Measurements from ENCODE around the gene THRB. TPM values are rescaled to one million over a fixed set of nuclear protein-coding genes. Genes with fewer than 3 reads are reported as not detected.

The THRB gene
- polyA plus RNA-seq, 1 of the 3 experiments (the other 2 are of a cell fraction): 0.02 TPM

DNA sequence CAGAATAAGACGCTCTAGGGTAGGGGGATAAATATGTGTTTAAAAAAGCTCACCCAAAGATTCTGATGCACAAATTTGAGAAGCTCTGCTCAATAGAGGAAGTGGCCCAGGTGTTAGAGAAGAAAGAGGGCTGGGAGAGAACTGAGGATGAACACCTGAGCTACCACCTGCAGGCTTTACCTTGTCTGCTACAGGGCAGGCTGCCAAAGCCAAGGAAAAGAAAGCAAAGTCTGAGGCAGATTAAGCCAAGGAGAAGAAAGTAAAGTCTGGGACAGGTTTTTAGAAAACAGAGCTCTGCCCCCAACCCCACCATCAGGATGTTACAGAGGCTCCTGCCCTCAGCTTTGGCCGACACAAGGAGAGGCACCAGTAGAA is 92.9 kb downstream of the THRB start:
- no peak overlapping the region for H3K9ac ChIP-seq
- TF ChIP-seq FOSL2 (IDR thresholded peaks at IDR 0.05; ENCODE audit: borderline replicate concordance, low read depth) (no peak), USF1 (IDR thresholded peaks at IDR 0.05; ENCODE audit: borderline replicate concordance, low read depth) (no peak), MXI1 (IDR thresholded peaks at IDR 0.05; ENCODE audit: low read depth, low read length) (no peak), TEAD4 (IDR thresholded peaks at IDR 0.05; ENCODE audit: borderline replicate concordance, insufficient read depth) (no peak), RXRA (IDR thresholded peaks at IDR 0.05; ENCODE audit: borderline replicate concordance, low read depth) (no peak), NRF1 (IDR thresholded peaks at IDR 0.05; ENCODE audit: low read depth, low read length) (no peak), POLR2AphosphoS5 (IDR thresholded peaks at IDR 0.05; ENCODE audit: low read depth, low read length) (no peak), CHD2 (IDR thresholded peaks at IDR 0.05; ENCODE audit: low read length, partially characterized antibody) (no peak), EP300 (IDR thresholded peaks at IDR 0.05; ENCODE audit: borderline replicate concordance in 1 of 2, low read depth in 1 of 2, low read length in 1 of 2) (no peak), JUND (IDR thresholded peaks at IDR 0.05) (no peak), GABPA (IDR thresholded peaks at IDR 0.05; ENCODE audit: low read depth) (no peak), RCOR1 (IDR thresholded peaks at IDR 0.05; ENCODE audit: low read length) (no peak), MAX (IDR thresholded peaks at IDR 0.05; ENCODE audit: low read depth) (no peak), MEF2A (IDR thresholded peaks at IDR 0.05; ENCODE audit: borderline replicate concordance, low read depth) (no peak)
- H3K79me2 ChIP-seq (ENCODE audit: insufficient read depth): no peaks in the 10 kb centered on the region
- no peaks in the 10 kb centered on the region for H3K27me3 ChIP-seq (ENCODE audit: insufficient read depth)
- no peaks in the 10 kb centered on the region for H3K9me3 ChIP-seq
- WGBS (ENCODE audit: low lambda C conversion rate): 39% methylated on average over 2 of the region's 2 CpGs
- H3K4me3 ChIP-seq (ENCODE audit: low read depth in 2 of 2, low read length in 1 of 2): no peak overlapping the region
- peaks cover 0 to 2% of the 10 kb centered on the region in 2 experiments; a peak in 1 of 4 replicates for H3K4me1 ChIP-seq (ENCODE audit: control insufficient read depth in 1 of 2, insufficient read depth in 2 of 2, low read depth in 1 of 2, low read length in 1 of 2)
- ChIA-PET CTCF (interaction anchor here (1.3 kb wide), 1 partner anchor 11 kb away, joined by 3 read pairs; no protein-coding TSS in a partner anchor), POLR2A (no interaction called here)
- H3K36me3 ChIP-seq (replicated peaks in 1 of 2; ENCODE audit: control insufficient read depth in 1 of 2, insufficient read depth in 2 of 2, low read length in 1 of 2): no peaks in the 10 kb centered on the region
- no peaks in the 10 kb centered on the region for H3F3A ChIP-seq (replicated peaks; ENCODE audit: insufficient read depth)
- H3K4me2 ChIP-seq: no peak overlapping the region
- no peaks in the 10 kb centered on the region for H4K20me1 ChIP-seq (ENCODE audit: insufficient read depth)
- DNase-seq: no peak
- no peak overlapping the region for H2AFZ ChIP-seq (ENCODE audit: low read depth)
- H3K9me2 ChIP-seq: no peaks in the 10 kb centered on the region
- no peak overlapping the region for H3K27ac ChIP-seq (ENCODE audit: low read depth in 2 of 2, low read length in 1 of 2)

GRCh38 chr3:24401090-24401810 is 93.4 kb downstream of the THRB start:
- WGBS (ENCODE audit: low lambda C conversion rate): 39% methylated on average over 5 of the region's 5 CpGs
- no peaks in the 10 kb centered on the region for H4K20me1 ChIP-seq (ENCODE audit: insufficient read depth)
- POLR2A ChIA-PET: no interaction called here

More at GRCh38 chr3:24401090-24401810, 93.4 kb downstream of the THRB start:
- no peak overlapping the region; a peak in 1 of 4 replicates for H3K27ac ChIP-seq (ENCODE audit: low read depth in 2 of 2, low read length in 1 of 2)
- no peak overlapping the region for H3K9ac ChIP-seq
- TF ChIP-seq MXI1 (IDR thresholded peaks at IDR 0.05; ENCODE audit: low read depth, low read length) (no peak), YY1 (IDR thresholded peaks at IDR 0.05; ENCODE audit: low read depth) (no peak), POLR2AphosphoS5 (IDR thresholded peaks at IDR 0.05; ENCODE audit: low read depth, low read length) (no peak), ZBTB33 (IDR thresholded peaks at IDR 0.05; ENCODE audit: borderline replicate concordance, low read depth) (no peak), RFX5 (IDR thresholded peaks at IDR 0.05; ENCODE audit: low read length) (no peak), CHD2 (IDR thresholded peaks at IDR 0.05; ENCODE audit: low read length, partially characterized antibody) (no peak), RXRA (IDR thresholded peaks at IDR 0.05; ENCODE audit: borderline replicate concordance, low read depth) (no peak), GABPA (IDR thresholded peaks at IDR 0.05; ENCODE audit: low read depth) (no peak), NRF1 (IDR thresholded peaks at IDR 0.05; ENCODE audit: low read depth, low read length) (no peak), MEF2A (IDR thresholded peaks at IDR 0.05; ENCODE audit: borderline replicate concordance, low read depth) (no peak), ELF1 (IDR thresholded peaks at IDR 0.05) (no peak)
- TF ChIP-seq, protein P1, sequence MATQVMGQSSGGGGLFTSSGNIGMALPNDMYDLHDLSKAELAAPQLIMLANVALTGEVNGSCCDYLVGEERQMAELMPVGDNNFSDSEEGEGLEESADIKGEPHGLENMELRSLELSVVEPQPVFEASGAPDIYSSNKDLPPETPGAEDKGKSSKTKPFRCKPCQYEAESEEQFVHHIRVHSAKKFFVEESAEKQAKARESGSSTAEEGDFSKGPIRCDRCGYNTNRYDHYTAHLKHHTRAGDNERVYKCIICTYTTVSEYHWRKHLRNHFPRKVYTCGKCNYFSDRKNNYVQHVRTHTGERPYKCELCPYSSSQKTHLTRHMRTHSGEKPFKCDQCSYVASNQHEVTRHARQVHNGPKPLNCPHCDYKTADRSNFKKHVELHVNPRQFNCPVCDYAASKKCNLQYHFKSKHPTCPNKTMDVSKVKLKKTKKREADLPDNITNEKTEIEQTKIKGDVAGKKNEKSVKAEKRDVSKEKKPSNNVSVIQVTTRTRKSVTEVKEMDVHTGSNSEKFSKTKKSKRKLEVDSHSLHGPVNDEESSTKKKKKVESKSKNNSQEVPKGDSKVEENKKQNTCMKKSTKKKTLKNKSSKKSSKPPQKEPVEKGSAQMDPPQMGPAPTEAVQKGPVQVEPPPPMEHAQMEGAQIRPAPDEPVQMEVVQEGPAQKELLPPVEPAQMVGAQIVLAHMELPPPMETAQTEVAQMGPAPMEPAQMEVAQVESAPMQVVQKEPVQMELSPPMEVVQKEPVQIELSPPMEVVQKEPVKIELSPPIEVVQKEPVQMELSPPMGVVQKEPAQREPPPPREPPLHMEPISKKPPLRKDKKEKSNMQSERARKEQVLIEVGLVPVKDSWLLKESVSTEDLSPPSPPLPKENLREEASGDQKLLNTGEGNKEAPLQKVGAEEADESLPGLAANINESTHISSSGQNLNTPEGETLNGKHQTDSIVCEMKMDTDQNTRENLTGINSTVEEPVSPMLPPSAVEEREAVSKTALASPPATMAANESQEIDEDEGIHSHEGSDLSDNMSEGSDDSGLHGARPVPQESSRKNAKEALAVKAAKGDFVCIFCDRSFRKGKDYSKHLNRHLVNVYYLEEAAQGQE (IDR thresholded peaks at IDR 0.05; ENCODE audit: low read depth, low read length): no peak
- H3K4me2 ChIP-seq: no peak overlapping the region
- no peak overlapping the region for H3K4me3 ChIP-seq (ENCODE audit: low read depth in 2 of 2, low read length in 1 of 2)
- H2AFZ ChIP-seq (ENCODE audit: low read depth): no peak overlapping the region
- no peaks in the 10 kb centered on the region for H3K36me3 ChIP-seq (replicated peaks in 1 of 2; ENCODE audit: control insufficient read depth in 1 of 2, insufficient read depth in 2 of 2, low read length in 1 of 2)
- CTCF ChIA-PET: interaction anchor here (0.8 to 1.3 kb wide), 2 partner anchors 11 to 36 kb away, joined by 3 read pairs; no protein-coding TSS in a partner anchor
- H3K4me1 ChIP-seq (ENCODE audit: control insufficient read depth in 1 of 2, insufficient read depth in 2 of 2, low read depth in 1 of 2, low read length in 1 of 2): peaks cover 0 to 2% of the 10 kb centered on the region in 2 experiments; a peak in 1 of 4 replicates
- no peak for DNase-seq
- no peaks in the 10 kb centered on the region for H3K9me3 ChIP-seq
- no peaks in the 10 kb centered on the region for H3K9me2 ChIP-seq
- H3K79me2 ChIP-seq (ENCODE audit: insufficient read depth): no peaks in the 10 kb centered on the region
- H3K27me3 ChIP-seq (ENCODE audit: insufficient read depth): no peaks in the 10 kb centered on the region
- no peaks in the 10 kb centered on the region for H3F3A ChIP-seq (replicated peaks; ENCODE audit: insufficient read depth)
